Fibroblast of skin of back (primary cell): ENCODE measurements around the gene GCC2.
A peak's percentile ranks its signal among the peaks of the same experiment; 100 is the strongest.
"Not testable (repeated sequence)": the region's sequence is repeated elsewhere in the genome, so short reads cannot be mapped to it uniquely, and the experiment has no call there.

Experiments
- DNase-seq: peaks from one replicate; pipeline ENCODE4 v3.0.0-alpha.2; 2013

The GCC2 gene

GRCh38 chr2:108441712-108442111, 7.3 kb upstream of the GCC2 start:
- no peak for DNase-seq

- DNase-seq, result peak; percentile 24
Measured at GRCh38 chr2:108444941-108445840, 3.8 kb upstream of the GCC2 start.

- no peak for DNase-seq
Measured at GRCh38 chr2:108446703-108447102, 2.3 kb upstream of the GCC2 start.

GRCh38 chr2:108447947-108448677, 894 bp upstream of the GCC2 start:
- no peak for DNase-seq

GRCh38 chr2:108449410-108450130, 564 bp downstream of the GCC2 start:
- peak; percentile 36 for DNase-seq

GRCh38 chr2:108450863-108451262, 1.9 kb downstream of the GCC2 start:
- DNase-seq, result no peak

- DNase-seq, result no peak
Measured at GRCh38 chr2:108451976-108452375, 3.0 kb downstream of the GCC2 start.

GRCh38 chr2:108453530-108453929, 4.5 kb downstream of the GCC2 start:
- not testable (repeated sequence) for DNase-seq

GRCh38 chr2:108454440-108454839, 5.4 kb downstream of the GCC2 start:
- no peak for DNase-seq

- DNase-seq, result no peak
Measured at GRCh38 chr2:108455571-108455970, 6.6 kb downstream of the GCC2 start.

- no peak for DNase-seq
Measured at GRCh38 chr2:108458082-108458481, 9.1 kb downstream of the GCC2 start.

- no peak for DNase-seq
Measured at GRCh38 chr2:108459441-108459840, 10.4 kb downstream of the GCC2 start.

GRCh38 chr2:108460345-108461037, 11.5 kb downstream of the GCC2 start:
- no peak for DNase-seq

- DNase-seq, result no peak
Measured at GRCh38 chr2:108477099-108477498, 28.1 kb downstream of the GCC2 start.

GRCh38 chr2:108485253-108485652, 36.2 kb downstream of the GCC2 start:
- DNase-seq, result no peak

GRCh38 chr2:108490506-108491122, 41.6 kb downstream of the GCC2 start:
- no peak for DNase-seq

- DNase-seq, result no peak
Measured at GRCh38 chr2:108491848-108492247, 42.8 kb downstream of the GCC2 start.

GRCh38 chr2:108492364-108492763, 43.4 kb downstream of the GCC2 start:
- peak; percentile 82 for DNase-seq

- not testable (repeated sequence) for DNase-seq
Measured at GRCh38 chr2:108496167-108496566, 47.2 kb downstream of the GCC2 start.

GRCh38 chr2:108507620-108508019, 58.6 kb downstream of the GCC2 start:
- not testable (repeated sequence) for DNase-seq

GRCh38 chr2:108512431-108512830, 63.4 kb downstream of the GCC2 start:
- DNase-seq, result peak; percentile 22

GRCh38 chr2:108514478-108514877, 65.5 kb downstream of the GCC2 start:
- DNase-seq, result not testable (repeated sequence)
